HG03064 (cell line): ENCODE data around the gene LCP2.
A peak's percentile ranks its signal among the peaks of the same experiment; 100 is the strongest.

Experiments
- ATAC-seq: cut with Tn5 transposase; IDR thresholded peaks from one replicate; pipeline ENCODE4 v1.9.1; 2021; ENCODE audit warnings: low read depth; ENCODE audit not compliant: unreplicated experiment

The LCP2 gene

GRCh38 chr5:170316937-170317336, 19.4 kb upstream of the LCP2 start:
- no peak for ATAC-seq

- ATAC-seq = no peak
Observed at GRCh38 chr5:170315154-170315553, 17.6 kb upstream of the LCP2 start.

- no peak for ATAC-seq
Observed at GRCh38 chr5:170314541-170315095, 17.0 kb upstream of the LCP2 start.

GRCh38 chr5:170313816-170314215, 16.2 kb upstream of the LCP2 start:
- no peak for ATAC-seq

GRCh38 chr5:170313344-170313743, 15.8 kb upstream of the LCP2 start:
- ATAC-seq = no peak

- no peak for ATAC-seq
Observed at GRCh38 chr5:170312666-170313065, 15.1 kb upstream of the LCP2 start.

GRCh38 chr5:170312301-170312595, 14.7 kb upstream of the LCP2 start:
- ATAC-seq = no peak

- ATAC-seq = no peak
Observed at GRCh38 chr5:170311511-170312300, 14.1 kb upstream of the LCP2 start.

GRCh38 chr5:170310256-170310926, 12.8 kb upstream of the LCP2 start:
- ATAC-seq = no peak

- ATAC-seq = no peak
Observed at GRCh38 chr5:170308686-170309085, 11.1 kb upstream of the LCP2 start.

- no peak for ATAC-seq
Observed at GRCh38 chr5:170307575-170308465, 10.2 kb upstream of the LCP2 start.

GRCh38 chr5:170306381-170306831, 8.8 kb upstream of the LCP2 start:
- peak; percentile 65 for ATAC-seq

GRCh38 chr5:170305646-170306025, 8.1 kb upstream of the LCP2 start:
- no peak for ATAC-seq

- no peak for ATAC-seq
Observed at GRCh38 chr5:170305016-170305645, 7.6 kb upstream of the LCP2 start.

GRCh38 chr5:170303549-170303948, 6.0 kb upstream of the LCP2 start:
- ATAC-seq = no peak

- peak; percentile 77 for ATAC-seq
Observed at GRCh38 chr5:170302653-170303501, 5.3 kb upstream of the LCP2 start.

- ATAC-seq = no peak
Observed at GRCh38 chr5:170301981-170302652, 4.5 kb upstream of the LCP2 start.

- no peak for ATAC-seq
Observed at GRCh38 chr5:170301149-170301548, 3.6 kb upstream of the LCP2 start.

GRCh38 chr5:170300361-170301013, 2.9 kb upstream of the LCP2 start:
- ATAC-seq = no peak
